Prostate gland (tissue), 2 donors: ENCODE measurements around the gene ARMH3. TPM values are rescaled to one million over a fixed set of nuclear protein-coding genes. Genes with fewer than 3 reads are reported as not detected.

Source experiments
- DNase-seq: peaks from one replicate; pipeline ENCODE4 v3.0.0-alpha.2; 2019; ENCODE audit warnings: low spot score
- H3K27ac ChIP-seq, 2 donors: fragments of 200-600 bp; sonication (generic); 2 replicates each; pipeline ENCODE4 v1.5.1; 2017 to 2019
- H3K27me3 ChIP-seq: fragments of 200-600 bp; sonication (generic); replicated peaks from 2 replicates; pipeline ENCODE4 v1.5.1; 2019; ENCODE audit not compliant: insufficient read depth
- H3K36me3 ChIP-seq, 2 donors: fragments of 200-600 bp; sonication (generic); 1 replicate in 1 of 2; 2 replicates in 1 of 2; pipeline versions ENCODE4 v1.5.1 to v1.8.1; 2017 to 2019
- H3K4me1 ChIP-seq: fragments of 200-600 bp; sonication (generic); replicated peaks from 2 replicates; pipeline ENCODE4 v1.5.1; 2019
- H3K4me3 ChIP-seq, 2 donors: fragments of 200-600 bp; sonication (generic); 2 replicates each; pipeline ENCODE4 v1.5.1; 2017 to 2019
- H3K9me3 ChIP-seq: fragments of 200-600 bp; sonication (generic); 2 replicates; pipeline ENCODE4 v1.5.1; 2017
- CTCF ChIP-seq, 4 experiments: fragments of 200-600 bp in 2 of 4; fragments of 450-650 bp in 2 of 4; sonication (generic) in 2 of 4; IDR thresholded peaks; 1 replicate in 3 of 4; 2 replicates in 1 of 4; pipeline ENCODE4 v1.5.1; 2016 to 2019; ENCODE audit warnings: antibody characterized with exemption in 4 of 4, mild to moderate bottlenecking in 2 of 4, moderate library complexity in 2 of 4
- POLR2A ChIP-seq: fragments of 450-650 bp; IDR thresholded peaks from one replicate; pipeline ENCODE4 v1.6.1; 2016; ENCODE audit warnings: antibody characterized with exemption, mild to moderate bottlenecking
- POLR2AphosphoS5 ChIP-seq: sonication (generic); formaldehyde crosslinking; IDR thresholded peaks from one replicate; pipeline ENCODE4 v1.6.1; 2017; ENCODE audit warnings: antibody characterized with exemption
- WGBS: methylation state at CpG from one replicate; pipeline ENCODE4 v1.1.5; 2018; 5-methylcytosine and 5-hydroxymethylcytosine counted together
- intact Hi-C: fragments of 100-400 bp; cut with DNase I; formaldehyde crosslinking; loops from one replicate; pipeline ENCODE4 v1.14.2; 2022
- total RNA-seq, 2 donors: library from RNA; depleted of rRNA; stranded (reverse); fragments of >200 nt; gene quantifications; one replicate each; pipeline ENCODE4 v1.1.0, GENCODE V29; 2016

Gene ARMH3
- total RNA-seq, 2 donors from 2014 or later: 15.1 to 20.5 TPM

- intact Hi-C loops: no loop called here
- Histone ChIP-seq H3K36me3 (no peaks in the 10 kb centered on the region), H3K27me3 (no peaks in the 10 kb centered on the region), H3K9me3 (no peaks in the 10 kb centered on the region), H3K4me1 (no peaks in the 10 kb centered on the region), H3K27ac (peak overlapping the region in 1 of 2 donors; percentile 34), H3K4me3 (no peak overlapping the region)
- TF ChIP-seq CTCF (IDR thresholded peaks at IDR 0.05) (no peak), POLR2A (no peak), POLR2AphosphoS5 (no peak)
- DNase-seq: no peak
- WGBS: 40% methylated on average over 6 of the region's 6 CpGs
Measured at GRCh38 chr10:101974091-101974971, 81.6 kb downstream of the ARMH3 start.

GRCh38 chr10:101972761-101973160 is 83.2 kb downstream of the ARMH3 start:
- TF ChIP-seq POLR2A (no peak), POLR2AphosphoS5 (no peak)
- no peak for DNase-seq
- Histone ChIP-seq H3K4me1 (no peaks in the 10 kb centered on the region), H3K4me3 (no peak overlapping the region), H3K27ac (peak overlapping the region in 1 of 2 donors; percentile 34), H3K27me3 (no peaks in the 10 kb centered on the region), H3K36me3 (no peaks in the 10 kb centered on the region), H3K9me3 (no peaks in the 10 kb centered on the region)
- intact Hi-C loops: no loop called here
- WGBS: 84% methylated on average over 9 of the region's 9 CpGs

GRCh38 chr10:101969412-101969922 is 86.5 kb downstream of the ARMH3 start:
- Histone ChIP-seq H3K36me3 (no peaks in the 10 kb centered on the region), H3K4me1 (no peaks in the 10 kb centered on the region), H3K27ac (no peak overlapping the region), H3K4me3 (no peak overlapping the region), H3K27me3 (no peaks in the 10 kb centered on the region), H3K9me3 (no peaks in the 10 kb centered on the region)
- intact Hi-C loops: no loop called here
- DNase-seq: no peak
- TF ChIP-seq POLR2AphosphoS5: no peak
- no peak for TF ChIP-seq POLR2A
- TF ChIP-seq CTCF (IDR thresholded peaks at IDR 0.05): no peak
- WGBS: 43% methylated on average over 4 of the region's 4 CpGs

- 65% methylated on average over 1 of the region's 1 CpG for WGBS
- no peak overlapping the region for H3K27ac ChIP-seq
- H3K4me1 ChIP-seq: no peaks in the 10 kb centered on the region
- no peak for DNase-seq
- intact Hi-C loops: no loop called here
- no peaks in the 10 kb centered on the region for H3K9me3 ChIP-seq
- TF ChIP-seq POLR2A: no peak
- no peak for TF ChIP-seq POLR2AphosphoS5
- no peak for TF ChIP-seq CTCF (IDR thresholded peaks at IDR 0.05)
- no peaks in the 10 kb centered on the region for H3K27me3 ChIP-seq
- H3K36me3 ChIP-seq: no peaks in the 10 kb centered on the region
- H3K4me3 ChIP-seq: no peak overlapping the region
Measured at GRCh38 chr10:101968940-101969321, 87.0 kb downstream of the ARMH3 start.

GRCh38 chr10:101968286-101968939 is 87.6 kb downstream of the ARMH3 start:
- intact Hi-C loops: no loop called here
- Histone ChIP-seq H3K4me1 (no peaks in the 10 kb centered on the region), H3K27ac (no peak overlapping the region), H3K4me3 (no peak overlapping the region), H3K36me3 (no peaks in the 10 kb centered on the region), H3K27me3 (no peaks in the 10 kb centered on the region), H3K9me3 (no peaks in the 10 kb centered on the region)
- TF ChIP-seq POLR2AphosphoS5 (no peak), CTCF (IDR thresholded peaks at IDR 0.05) (no peak), POLR2A (no peak)
- no peak for DNase-seq
- 37% methylated on average over 2 of the region's 2 CpGs for WGBS
